Measurements from ENCODE around the gene FAM163B.

- TF ChIP-seq CTCF (IDR thresholded peaks at IDR 0.05; ENCODE audit: low read length) (no peak), EZH2 (optimal IDR thresholded peaks at IDR 0.05; ENCODE audit: low read depth, low read length) (no peak)
Observed at GRCh38 chr9:133584167-133584558, 25.0 kb downstream of the FAM163B start.

Measured in MM.1S (cell line).